Measurements from ENCODE around the gene FER.
"Not testable (repeated sequence)": the region's sequence is repeated elsewhere in the genome, so short reads cannot be mapped to it uniquely, and the experiment has no call there.

Gene FER

DNA sequence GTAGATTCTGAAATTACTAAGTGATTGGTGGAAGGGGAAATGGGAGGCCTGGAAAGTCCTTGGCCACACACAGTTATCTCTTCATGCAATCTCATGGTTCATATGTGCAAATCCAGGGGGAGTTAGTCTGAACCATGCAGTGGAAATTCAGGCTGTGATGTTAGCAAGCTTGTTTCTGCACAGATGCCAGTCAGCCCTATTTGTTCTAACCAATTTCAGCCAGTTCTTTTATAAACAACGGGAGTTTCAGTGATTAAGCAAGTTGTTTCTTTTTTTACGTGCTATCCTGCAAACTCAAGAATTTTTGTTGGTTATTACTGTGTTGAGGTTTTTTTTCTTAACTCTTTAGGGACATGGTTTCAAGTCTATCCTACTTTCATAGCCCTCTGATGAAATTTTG, 298.0 kb downstream of the FER start:
- no peak for TF ChIP-seq ZFX (IDR thresholded peaks at IDR 0.05)
- no peak for TF ChIP-seq CTCF (conservative IDR thresholded peaks at IDR 0.05)
- no peak overlapping the region for H3K27ac ChIP-seq

GRCh38 chr5:109049565-109049964, 301.9 kb downstream of the FER start:
- no peak overlapping the region for H3K27ac ChIP-seq
- TF ChIP-seq ZFX (IDR thresholded peaks at IDR 0.05) (no peak), CTCF (conservative IDR thresholded peaks at IDR 0.05) (no peak)

DNA sequence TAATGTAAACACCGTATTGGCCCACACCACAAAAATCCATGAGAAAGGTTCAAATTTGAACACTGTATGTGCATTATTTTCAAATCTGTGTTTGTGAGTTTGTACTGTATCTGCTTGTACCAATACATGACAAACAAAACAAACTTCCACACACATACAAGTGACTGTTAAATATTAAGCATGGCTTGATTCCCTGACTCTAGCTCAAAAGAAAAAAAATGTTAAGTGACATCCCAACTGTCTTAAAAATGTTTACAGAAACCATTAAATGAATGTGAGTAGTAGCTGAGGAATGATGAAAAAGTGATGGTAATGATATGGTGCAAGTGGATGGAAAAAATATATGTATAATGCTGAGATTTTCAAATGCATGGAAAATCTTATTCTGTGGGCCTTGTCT, 302.6 kb downstream of the FER start:
- not testable (repeated sequence) for H3K27ac ChIP-seq

- not testable (repeated sequence) for H3K27ac ChIP-seq
Measured at GRCh38 chr5:109052216-109052615, 304.5 kb downstream of the FER start.

GRCh38 chr5:109053995-109054417, 306.3 kb downstream of the FER start:
- no peak for TF ChIP-seq CTCF (conservative IDR thresholded peaks at IDR 0.05)
- TF ChIP-seq ZFX (IDR thresholded peaks at IDR 0.05) = no peak
- H3K27ac ChIP-seq = no peak overlapping the region

DNA sequence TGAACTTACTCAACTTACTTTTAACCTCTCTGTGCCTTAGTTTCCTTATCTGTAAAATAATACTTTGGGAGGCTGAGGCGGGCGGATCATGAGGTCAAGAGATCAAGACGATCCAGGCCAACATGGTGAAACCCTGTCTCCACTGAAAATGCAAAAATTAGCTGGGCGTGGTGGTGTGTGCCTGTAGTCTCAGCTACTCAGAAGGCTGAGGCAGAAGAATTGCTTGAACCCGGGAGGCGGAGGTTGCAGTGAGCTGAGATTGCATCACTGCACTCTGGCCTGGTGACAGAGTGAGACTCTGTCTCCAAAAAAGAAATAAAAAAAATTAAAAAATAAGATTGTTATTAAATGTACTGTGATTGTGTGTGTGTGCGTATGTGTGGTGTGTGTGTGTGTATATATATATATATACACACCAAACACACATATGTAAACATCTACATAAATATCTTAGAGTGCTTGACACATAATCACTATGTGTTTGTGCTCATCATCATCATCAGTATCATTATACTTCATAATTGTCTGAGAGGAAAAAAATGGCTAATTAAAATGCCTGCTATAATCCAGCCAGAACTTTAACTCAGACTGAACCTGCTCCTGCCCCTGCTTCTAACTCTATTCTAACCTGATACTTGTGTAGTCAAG, 312.8 kb downstream of the FER start:
- TF ChIP-seq ZFX (IDR thresholded peaks at IDR 0.05) (no peak), CTCF (conservative IDR thresholded peaks at IDR 0.05) (no peak)
- H3K27ac ChIP-seq = no peak overlapping the region

GRCh38 chr5:109062664-109063063, 315.0 kb downstream of the FER start:
- TF ChIP-seq CTCF (conservative IDR thresholded peaks at IDR 0.05) (no peak), ZFX (IDR thresholded peaks at IDR 0.05) (no peak)
- H3K27ac ChIP-seq = no peak overlapping the region

GRCh38 chr5:109063223-109063622, 315.5 kb downstream of the FER start:
- H3K27ac ChIP-seq = no peak overlapping the region
- TF ChIP-seq ZFX (IDR thresholded peaks at IDR 0.05) = no peak
- TF ChIP-seq CTCF (conservative IDR thresholded peaks at IDR 0.05) = no peak
